Measurements from ENCODE around the gene PIK3R6.

DNA sequence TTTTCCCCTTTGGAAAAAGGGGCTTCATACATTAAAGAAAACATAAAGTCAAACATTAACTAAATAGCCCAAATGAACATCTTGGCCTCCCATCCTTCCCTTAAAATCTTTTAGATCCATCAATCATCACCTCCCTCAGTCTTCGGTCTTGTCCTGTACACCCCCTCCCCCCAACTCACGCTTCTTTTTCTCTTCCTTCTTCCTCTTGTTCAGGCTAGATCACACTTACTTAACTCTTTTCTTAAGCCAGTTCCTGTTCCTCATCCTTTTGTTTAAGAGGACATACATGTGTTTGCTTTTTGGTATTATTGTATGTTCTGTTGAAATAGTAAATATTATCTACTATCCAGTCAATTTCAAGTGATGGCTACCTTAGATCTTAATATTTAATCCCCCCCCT lies 73.8 kb downstream of the PIK3R6 start:
- TF ChIP-seq, protein P1, sequence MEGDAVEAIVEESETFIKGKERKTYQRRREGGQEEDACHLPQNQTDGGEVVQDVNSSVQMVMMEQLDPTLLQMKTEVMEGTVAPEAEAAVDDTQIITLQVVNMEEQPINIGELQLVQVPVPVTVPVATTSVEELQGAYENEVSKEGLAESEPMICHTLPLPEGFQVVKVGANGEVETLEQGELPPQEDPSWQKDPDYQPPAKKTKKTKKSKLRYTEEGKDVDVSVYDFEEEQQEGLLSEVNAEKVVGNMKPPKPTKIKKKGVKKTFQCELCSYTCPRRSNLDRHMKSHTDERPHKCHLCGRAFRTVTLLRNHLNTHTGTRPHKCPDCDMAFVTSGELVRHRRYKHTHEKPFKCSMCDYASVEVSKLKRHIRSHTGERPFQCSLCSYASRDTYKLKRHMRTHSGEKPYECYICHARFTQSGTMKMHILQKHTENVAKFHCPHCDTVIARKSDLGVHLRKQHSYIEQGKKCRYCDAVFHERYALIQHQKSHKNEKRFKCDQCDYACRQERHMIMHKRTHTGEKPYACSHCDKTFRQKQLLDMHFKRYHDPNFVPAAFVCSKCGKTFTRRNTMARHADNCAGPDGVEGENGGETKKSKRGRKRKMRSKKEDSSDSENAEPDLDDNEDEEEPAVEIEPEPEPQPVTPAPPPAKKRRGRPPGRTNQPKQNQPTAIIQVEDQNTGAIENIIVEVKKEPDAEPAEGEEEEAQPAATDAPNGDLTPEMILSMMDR (IDR thresholded peaks at IDR 0.05) = no peak
- no peak for TF ChIP-seq POLR2A (IDR thresholded peaks at IDR 0.05)
